H1 (cell line): ENCODE measurements around the gene LIFR. TPM values are rescaled to one million over a fixed set of nuclear protein-coding genes. Genes with fewer than 3 reads are reported as not detected.

Source experiments
- CTCF ChIA-PET: fragments of 300-600 bp; sonication (Branson Sonifier 250); formaldehyde crosslinking; loops from one replicate; lab custom pipeline; 2021; ENCODE audit not compliant: partially characterized antibody; lab: Charles Lee
- POLR2A ChIA-PET: fragments of 300-600 bp; sonication (Branson Sonifier 250); formaldehyde crosslinking; loops from one replicate; lab custom pipeline; 2021; ENCODE audit warnings: inconsistent platforms; ENCODE audit not compliant: partially characterized antibody; lab: Charles Lee
- DNase-seq, 2 experiments: peaks; one replicate each; pipeline versions ENCODE4 v3.0.0 to v3.0.0-alpha.2; 2010 to 2022; ENCODE audit warnings: low spot score in 2 of 2, low read depth in 1 of 2, mixed read lengths in 1 of 2
- FAIRE-seq: peaks from 2 replicates; lab custom pipeline; 2011; peaks lifted over from hg19 to GRCh38; lab: Jason Lieb, UNC
- H2AFZ ChIP-seq: 2 replicates; pipeline ENCODE4 v1.8.1; 2012; ENCODE audit warnings: low read length, inconsistent platforms
- H2AK5ac ChIP-seq: 2 replicates; pipeline ENCODE4 v1.6.1; 2013; ENCODE audit warnings: low read depth, low read length
- H2BK120ac ChIP-seq: replicated peaks from 2 replicates; pipeline ENCODE3; 2013; ENCODE audit warnings: low read depth, low read length, inconsistent platforms
- H2BK12ac ChIP-seq: 2 replicates; pipeline ENCODE4 v1.6.1; 2013; ENCODE audit warnings: low read depth, low read length
- H2BK15ac ChIP-seq: 2 replicates; pipeline ENCODE4 v1.6.1; 2013; ENCODE audit warnings: low read length
- H2BK20ac ChIP-seq: 2 replicates; pipeline ENCODE4 v1.6.1; 2013; ENCODE audit warnings: low read length
- H2BK5ac ChIP-seq: 2 replicates; pipeline ENCODE4 v1.6.1; 2013; ENCODE audit warnings: low read depth, low read length
- H3K14ac ChIP-seq: 2 replicates; pipeline ENCODE4 v1.6.1; 2013; ENCODE audit warnings: inconsistent platforms; ENCODE audit not compliant: insufficient read length
- H3K18ac ChIP-seq: 2 replicates; pipeline ENCODE4 v1.6.1; 2013; ENCODE audit warnings: low read length; ENCODE audit errors: extremely low read depth
- H3K23ac ChIP-seq: 2 replicates; pipeline ENCODE4 v1.6.1; 2013; ENCODE audit warnings: inconsistent platforms; ENCODE audit not compliant: insufficient read length
- H3K23me2 ChIP-seq: 2 replicates; pipeline ENCODE4 v1.6.1; 2013; ENCODE audit warnings: low read depth, low read length
- H3K27ac ChIP-seq: 2 replicates; pipeline ENCODE4 v1.6.1; 2011; ENCODE audit warnings: low read depth, low read length, inconsistent platforms
- H3K27me3 ChIP-seq, 4 experiments: replicated peaks in 1 of 4; 1 replicate in 1 of 4; 2 replicates in 3 of 4; pipeline versions ENCODE4 v1.6.1 to v1.8.1; 2011 to 2013; ENCODE audit warnings: low read length in 3 of 4, mild to moderate bottlenecking in 3 of 4, inconsistent platforms in 2 of 4, mixed read lengths in 2 of 4, moderate library complexity in 1 of 4; ENCODE audit not compliant: control insufficient read depth in 3 of 4, insufficient read depth in 3 of 4; ENCODE audit errors: extremely low read depth in 1 of 4
- H3K36me3 ChIP-seq, 4 experiments: 2 replicates each; pipeline versions ENCODE4 v1.6.1 to v1.8.1; 2011 to 2013; ENCODE audit warnings: mild to moderate bottlenecking in 4 of 4, low read length in 3 of 4, moderate library complexity in 2 of 4, control low read depth in 1 of 4, inconsistent platforms in 1 of 4; ENCODE audit not compliant: insufficient read depth in 4 of 4, control insufficient read depth in 2 of 4
- H3K4ac ChIP-seq: replicated peaks from 2 replicates; pipeline ENCODE3; 2013; ENCODE audit warnings: low read length, low read depth, mixed read lengths, inconsistent platforms; ENCODE audit not compliant: insufficient read length
- H3K4me1 ChIP-seq, 4 experiments: replicated peaks in 1 of 4; 1 replicate in 1 of 4; 2 replicates in 3 of 4; pipeline versions ENCODE4 v1.6.1 to v1.8.1; 2011 to 2013; ENCODE audit warnings: low read length in 3 of 4, inconsistent platforms in 2 of 4, mixed read lengths in 1 of 4; ENCODE audit not compliant: insufficient read depth in 4 of 4, control insufficient read depth in 3 of 4
- H3K4me2 ChIP-seq, 2 experiments: 2 replicates each; pipeline versions ENCODE4 v1.6.1 to v1.8.1; 2011 to 2013; ENCODE audit warnings: low read depth in 2 of 2, low read length in 2 of 2, control low read depth in 1 of 2, inconsistent platforms in 1 of 2, mild to moderate bottlenecking in 1 of 2; ENCODE audit not compliant: insufficient read depth in 1 of 2
- H3K4me3 ChIP-seq, 4 experiments: fragments of 200-600, 300-600 bp in 1 of 4; sonication (generic), shearing (Covaris generic), sonication (Bioruptor Twin) in 1 of 4; 2 replicates each; pipeline versions ENCODE4 v1.5.1 to v1.8.1; 2011 to 2016; ENCODE audit warnings: low read length in 4 of 4, low read depth in 3 of 4, control low read depth in 2 of 4, inconsistent platforms in 2 of 4, mild to moderate bottlenecking in 2 of 4, mixed read lengths in 1 of 4, moderate library complexity in 1 of 4; ENCODE audit not compliant: insufficient read depth in 2 of 4; ENCODE audit errors: extremely low read depth in 1 of 4
- H3K56ac ChIP-seq: replicated peaks from 2 replicates; pipeline ENCODE3; 2013; ENCODE audit warnings: low read depth, mild to moderate bottlenecking, mixed read lengths, low read length, inconsistent platforms; ENCODE audit not compliant: insufficient read length
- H3K79me1 ChIP-seq: 2 replicates; pipeline ENCODE4 v1.6.1; 2013; ENCODE audit warnings: low read depth, low read length, control low read depth
- H3K79me2 ChIP-seq, 2 experiments: 2 replicates each; pipeline versions ENCODE4 v1.6.1 to v1.8.1; 2012 to 2013; ENCODE audit warnings: low read length in 2 of 2, mild to moderate bottlenecking in 2 of 2, inconsistent platforms in 1 of 2; ENCODE audit not compliant: insufficient read depth in 2 of 2, control insufficient read depth in 1 of 2
- H3K9ac ChIP-seq, 4 experiments: replicated peaks in 1 of 4; 1 replicate in 1 of 4; 2 replicates in 3 of 4; pipeline versions ENCODE4 v1.6.1 to v1.8.1; 2011 to 2013; ENCODE audit warnings: low read depth in 3 of 4, low read length in 3 of 4, control low read depth in 2 of 4, mild to moderate bottlenecking in 2 of 4, moderate library complexity in 2 of 4, inconsistent platforms in 1 of 4; ENCODE audit errors: extremely low read depth in 1 of 4
- H3K9me3 ChIP-seq, 2 experiments: 2 replicates each; pipeline versions ENCODE4 v1.6.1 to v1.8.1; 2012 to 2013; ENCODE audit warnings: mild to moderate bottlenecking in 2 of 2, moderate library complexity in 2 of 2, control low read depth in 1 of 2, inconsistent platforms in 1 of 2, low read depth in 1 of 2, low read length in 1 of 2, mixed read lengths in 1 of 2; ENCODE audit not compliant: insufficient read depth in 2 of 2
- H4K20me1 ChIP-seq, 2 experiments: replicated peaks in 1 of 2; 2 replicates each; pipeline versions ENCODE3 to v1.8.1; 2011 to 2013; ENCODE audit warnings: inconsistent platforms in 2 of 2, low read length in 2 of 2, mild to moderate bottlenecking in 1 of 2; ENCODE audit not compliant: insufficient read depth in 2 of 2, control insufficient read depth in 1 of 2
- H4K5ac ChIP-seq: 2 replicates; pipeline ENCODE4 v1.6.1; 2013; ENCODE audit warnings: low read length, low read depth, mixed read lengths, inconsistent platforms; ENCODE audit not compliant: insufficient read length
- H4K8ac ChIP-seq: 2 replicates; pipeline ENCODE4 v1.8.0; 2013; ENCODE audit warnings: mild to moderate bottlenecking, moderate library complexity, low read length, inconsistent platforms; ENCODE audit not compliant: insufficient read depth; ENCODE audit errors: extremely low read depth
- H4K91ac ChIP-seq: replicated peaks from 2 replicates; pipeline ENCODE3; 2013; ENCODE audit warnings: low read length, mixed read lengths, inconsistent platforms; ENCODE audit not compliant: insufficient read length
- BCL11A ChIP-seq, 2 experiments: IDR thresholded peaks; one replicate each; pipeline ENCODE4 v1.6.1; 2011; ENCODE audit warnings: low read depth in 2 of 2, low read length in 2 of 2, mild to moderate bottlenecking in 2 of 2
- GTF2F1 ChIP-seq: IDR thresholded peaks from 2 replicates; pipeline ENCODE4 v1.6.1; 2012; ENCODE audit warnings: low read depth, low read length, improper control_type of control experiment, borderline replicate concordance
- MAFK ChIP-seq: IDR thresholded peaks from 2 replicates; pipeline ENCODE4 v1.6.1; 2012; ENCODE audit warnings: low read depth, mild to moderate bottlenecking, improper control_type of control experiment, low read length
- RAD21 ChIP-seq, 2 experiments: IDR thresholded peaks in 1 of 2; conservative IDR thresholded peaks in 1 of 2; 2 replicates each; pipeline ENCODE4 v1.6.1; 2011; ENCODE audit warnings: low read depth in 2 of 2, low read length in 2 of 2, improper control_type of control experiment in 1 of 2, inconsistent platforms in 1 of 2, mild to moderate bottlenecking in 1 of 2, moderate library complexity in 1 of 2
- RBBP5 ChIP-seq: IDR thresholded peaks from 2 replicates; pipeline ENCODE4 v1.7.1; 2012; ENCODE audit warnings: low read depth, mild to moderate bottlenecking, inconsistent platforms, low read length, moderate library complexity, borderline replicate concordance
- RNF2 ChIP-seq: fragments of 200-900, 300-1000 bp; sonication (generic); IDR thresholded peaks from 2 replicates; pipeline ENCODE4 v1.7.1; 2016; ENCODE audit warnings: borderline replicate concordance, low read depth, mild to moderate bottlenecking, antibody characterized with exemption, low read length; ENCODE audit not compliant: poor library complexity, severe bottlenecking; ENCODE audit errors: missing control alignments
- SAP30 ChIP-seq: fragments of 300-600 bp; sonication (generic); IDR thresholded peaks from 2 replicates; pipeline ENCODE4 v1.7.1; 2012; ENCODE audit warnings: low read length, moderate library complexity, mild to moderate bottlenecking, inconsistent platforms; ENCODE audit not compliant: insufficient read depth, insufficient replicate concordance
- SIRT6 ChIP-seq: IDR thresholded peaks from one replicate; pipeline ENCODE4 v1.7.1; 2012; ENCODE audit warnings: low read length, inconsistent platforms
- SIX5 ChIP-seq: IDR thresholded peaks from 2 replicates; pipeline ENCODE4 v1.6.1; 2011; ENCODE audit warnings: mild to moderate bottlenecking, low read depth, low read length
- WGBS, 2 experiments: shearing (Covaris generic) in 1 of 2; methylation state at CpG; one replicate each; pipeline versions ENCODE4 v1.1.6 to v1.1.7; 2013 to 2015; ENCODE audit warnings: low lambda C conversion rate in 2 of 2, mixed read lengths in 2 of 2, inconsistent platforms in 1 of 2, low coverage in 1 of 2, missing lambda C conversion rate in 1 of 2; ENCODE audit not compliant: insufficient replicate concordance in 2 of 2, insufficient coverage in 1 of 2, insufficient read length in 1 of 2; ENCODE audit errors: extremely low coverage in 1 of 2, missing lambda C conversion rate in 1 of 2; 5-methylcytosine and 5-hydroxymethylcytosine counted together
- polyA plus RNA-seq, 7 experiments: library from polyadenylated mRNA; depleted of rRNA in 3 of 7; stranded (reverse) in 5 of 7; unstranded in 2 of 7; fragments of >200 nt in 5 of 7; fragments of 200-250 nt in 2 of 7; gene quantifications; 1 replicate in 5 of 7; 2 replicates in 1 of 7; 4 replicates in 1 of 7; pipeline versions ENCODE4 v1.2.1 to v1.2.3, GENCODE V29; 2011 to 2013; ENCODE audit warnings: missing spikeins in 2 of 7, mixed read lengths in 2 of 7
- total RNA-seq: library from RNA; stranded (reverse); fragmentation: NEBNext Ultra II Directional; extraction: Animal tissue kit (Norgen Biotek cat#: 25700); gene quantifications from 2 replicates; pipeline ENCODE4 v1.2.1, GENCODE V29; 2021

LIFR gene
- total and polyA plus RNA-seq, 2 of the 8 experiments (the other 6 are each of a cell fraction or from before 2014, with no cell fraction given), result 2.0 to 18.9 TPM

GRCh38 chr5:38562444-38563210 is 6.2 kb upstream of the LIFR start:
- no peak for DNase-seq
- Histone ChIP-seq H3K14ac (no peak overlapping the region), H3K27ac (no peak overlapping the region), H3K23ac (no peak overlapping the region), H2BK5ac (no peak overlapping the region), H2AFZ (no peak overlapping the region), H2BK15ac (no peak overlapping the region), H4K20me1 (no peaks in the 10 kb centered on the region), H4K5ac (no peak overlapping the region), H3K27me3 (no peaks in the 10 kb centered on the region), H2BK20ac (no peak overlapping the region), H3K9me3 (no peaks in the 10 kb centered on the region), H2BK12ac (no peak overlapping the region), H2AK5ac (no peak overlapping the region), H3K18ac (no peak overlapping the region), H3K23me2 (no peaks in the 10 kb centered on the region), H3K4me3 (no peak overlapping the region), H3K9ac (no peak overlapping the region), H2BK120ac (no peak overlapping the region), H3K36me3 (no peaks in the 10 kb centered on the region), H4K91ac (no peak overlapping the region), H3K4me2 (no peak overlapping the region), H3K4ac (no peak overlapping the region), H3K79me1 (no peaks in the 10 kb centered on the region), H3K4me1 (peaks cover 0 to 3% (median 0%) of the 10 kb centered on the region in 4 experiments; a peak in 2 of 7 replicates), H4K8ac (no peak overlapping the region), H3K79me2 (no peaks in the 10 kb centered on the region), H3K56ac (no peak overlapping the region)
- FAIRE-seq, result no peak
- POLR2A ChIA-PET, result no interaction called here
- CTCF ChIA-PET, result interaction anchor here (0.6 kb wide), 1 partner anchor 65 kb away, joined by 3 read pairs; no protein-coding TSS in a partner anchor
- 91% methylated on average over 5 of the region's 5 CpGs; no CpG with 5 or more reads in 1 of the 2 experiments for WGBS, 2 experiments
- TF ChIP-seq GTF2F1, result no peak
- TF ChIP-seq MAFK, result no peak
- TF ChIP-seq BCL11A (IDR thresholded peaks at IDR 0.05; ENCODE audit: low read depth in 2 of 2, low read length in 2 of 2), result no peak
- TF ChIP-seq SIRT6, result no peak
- TF ChIP-seq SIX5, result no peak
- no peak for TF ChIP-seq RAD21 (IDR thresholded peaks at IDR 0.05 in 1 of 2, conservative IDR thresholded peaks at IDR 0.05 in 1 of 2; ENCODE audit: low read depth in 2 of 2, low read length in 2 of 2)
- TF ChIP-seq RBBP5, result no peak
- no peak for TF ChIP-seq SAP30
- no peak for TF ChIP-seq RNF2
